ENCODE results near the gene CCDC78. TPM values are rescaled to one million over a fixed set of nuclear protein-coding genes. Genes with fewer than 3 reads are reported as not detected.

The CCDC78 gene
- total RNA-seq (2022; extraction: Qiagen RNA extraction; ENCODE audit: low read depth), result 3.1 to 6.6 TPM (median 5.5 TPM) in 5 replicates

GRCh38 chr16:726438-727290, at the start of gene CCDC78, which contains the start of gene HAGHL:
Gene CCDC78 (minus strand): TSS chr16:726443. CDS start chr16:726367, 76 bp downstream.
Gene HAGHL (plus strand): TSS chr16:727106. CDS start chr16:727510, 404 bp downstream.

GRCh38 chr16:760545-761343, 34.5 kb upstream of the CCDC78 start, which contains the start of gene MSLN:
Gene MSLN (plus strand): TSS chr16:760734. CDS start chr16:762681, 1,947 bp downstream.

GRCh38 chr16:740764-741505, 14.7 kb upstream of the CCDC78 start, which contains the start of gene CIAO3:
Gene CIAO3 (minus strand): TSS chr16:740997. CDS start chr16:740985, 12 bp downstream.

GRCh38 chr16:720990-721764, 5.1 kb downstream of the CCDC78 start, which contains the start of gene ANTKMT:
Gene ANTKMT (plus strand): TSS chr16:721146. CDS start chr16:721275, 129 bp downstream.

GRCh38 chr16:714558-715476, 11.4 kb downstream of the CCDC78 start, which contains the start of gene METRN:
Gene METRN (plus strand): TSS chr16:715118. CDS start chr16:715290, 172 bp downstream.

GRCh38 chr16:705431-706188, 20.6 kb downstream of the CCDC78 start, which contains the start of gene FBXL16:
Gene FBXL16 (minus strand): TSS chr16:705801. CDS start chr16:697405, 8,396 bp downstream.

GRCh38 chr16:684071-684794, 42.0 kb downstream of the CCDC78 start, which contains the start of gene JMJD8:
Gene JMJD8 (minus strand): TSS chr16:684334. CDS start chr16:684319, 15 bp downstream.

GRCh38 chr16:679814-680624, 46.2 kb downstream of the CCDC78 start, which contains the start of gene STUB1:
Gene STUB1 (plus strand): TSS chr16:680410. CDS start chr16:680526, 116 bp downstream.

GRCh38 chr16:674968-675883, 51.0 kb downstream of the CCDC78 start, which contains the start of gene RHBDL1:
Gene RHBDL1 (plus strand): TSS chr16:675671. CDS start chr16:675791, 120 bp downstream.

Other genes starting within 250 kb of the CCDC78 start
- gene CAPN15, start 198.7 kb downstream of the CCDC78 start, total RNA-seq (2022; extraction: Qiagen RNA extraction; ENCODE audit: low read depth), result 41.1 to 84.0 TPM (median 73.2 TPM) in 5 replicates
- gene PRR35, start 166.0 kb downstream of the CCDC78 start, total RNA-seq (2022; extraction: Qiagen RNA extraction; ENCODE audit: low read depth), result 0.06 to 0.18 TPM (median 0.13 TPM) in 5 replicates
- gene NHLRC4, start 159.4 kb downstream of the CCDC78 start, total RNA-seq (2022; extraction: Qiagen RNA extraction; ENCODE audit: low read depth), result 0.11 to 0.39 TPM (median 0.21 TPM) in 5 replicates
- 25.3 to 44.0 TPM (median 34.0 TPM) in 5 replicates for gene PIGQ, start 156.5 kb downstream of the CCDC78 start, total RNA-seq (2022; extraction: Qiagen RNA extraction; ENCODE audit: low read depth)
- 10.7 to 19.4 TPM (median 17.7 TPM) in 5 replicates for gene RAB40C, start 136.4 kb downstream of the CCDC78 start, total RNA-seq (2022; extraction: Qiagen RNA extraction; ENCODE audit: low read depth)
- 0.10 to 0.23 TPM (median 0.13 TPM) in 5 replicates for gene WFIKKN1, start 95.5 kb downstream of the CCDC78 start, total RNA-seq (2022; extraction: Qiagen RNA extraction; ENCODE audit: low read depth)
- 85.3 to 150 TPM (median 144 TPM) in 5 replicates for gene METTL26, start 90.1 kb downstream of the CCDC78 start, total RNA-seq (2022; extraction: Qiagen RNA extraction; ENCODE audit: low read depth)
- gene MCRIP2, start 84.6 kb downstream of the CCDC78 start, total RNA-seq (2022; extraction: Qiagen RNA extraction; ENCODE audit: low read depth), result 21.2 to 49.7 TPM (median 47.2 TPM) in 5 replicates
- gene WDR90, start 77.1 kb downstream of the CCDC78 start, total RNA-seq (2022; extraction: Qiagen RNA extraction; ENCODE audit: low read depth), result 16.6 to 34.6 TPM (median 27.1 TPM) in 5 replicates
- gene RHOT2, start 58.3 kb downstream of the CCDC78 start, total RNA-seq (2022; extraction: Qiagen RNA extraction; ENCODE audit: low read depth), result 59.7 to 96.5 TPM (median 84.1 TPM) in 5 replicates
- gene RHBDL1, start 50.8 kb downstream of the CCDC78 start, total RNA-seq (2022; extraction: Qiagen RNA extraction; ENCODE audit: low read depth), result 0.67 to 1.7 TPM (median 1.4 TPM) in 5 replicates
- gene STUB1, start 46.0 kb downstream of the CCDC78 start, total RNA-seq (2022; extraction: Qiagen RNA extraction; ENCODE audit: low read depth), result 83.4 to 138 TPM (median 123 TPM) in 5 replicates
- 63.7 to 86.1 TPM (median 79.3 TPM) in 5 replicates for gene JMJD8, start 42.1 kb downstream of the CCDC78 start, total RNA-seq (2022; extraction: Qiagen RNA extraction; ENCODE audit: low read depth)
- gene WDR24, start 36.0 kb downstream of the CCDC78 start, total RNA-seq (2022; extraction: Qiagen RNA extraction; ENCODE audit: low read depth), result 3.9 to 6.4 TPM (median 5.5 TPM) in 5 replicates
- gene FBXL16, start 20.6 kb downstream of the CCDC78 start, total RNA-seq (2022; extraction: Qiagen RNA extraction; ENCODE audit: low read depth), result 1.7 to 3.4 TPM (median 2.9 TPM) in 5 replicates
- gene METRN, start 11.3 kb downstream of the CCDC78 start, total RNA-seq (2022; extraction: Qiagen RNA extraction; ENCODE audit: low read depth), result 63.5 to 222 TPM (median 177 TPM) in 5 replicates
- 33.9 to 70.7 TPM (median 53.2 TPM) in 5 replicates for gene ANTKMT, start 5.3 kb downstream of the CCDC78 start, total RNA-seq (2022; extraction: Qiagen RNA extraction; ENCODE audit: low read depth)
- 12.8 to 21.7 TPM (median 16.8 TPM) in 5 replicates for gene HAGHL, start 663 bp upstream of the CCDC78 start, total RNA-seq (2022; extraction: Qiagen RNA extraction; ENCODE audit: low read depth)
- gene CIAO3, start 14.6 kb upstream of the CCDC78 start, total RNA-seq (2022; extraction: Qiagen RNA extraction; ENCODE audit: low read depth), result 15.1 to 23.9 TPM (median 21.0 TPM) in 5 replicates
- gene MSLN, start 34.3 kb upstream of the CCDC78 start, total RNA-seq (2022; extraction: Qiagen RNA extraction; ENCODE audit: low read depth), result 1.7 to 3.1 TPM (median 2.4 TPM) in 5 replicates
- gene RPUSD1, start 61.9 kb upstream of the CCDC78 start, total RNA-seq (2022; extraction: Qiagen RNA extraction; ENCODE audit: low read depth), result 33.4 to 55.9 TPM (median 54.0 TPM) in 5 replicates
- 13.7 to 28.0 TPM (median 26.4 TPM) in 5 replicates for gene CHTF18, start 62.2 kb upstream of the CCDC78 start, total RNA-seq (2022; extraction: Qiagen RNA extraction; ENCODE audit: low read depth)
- gene GNG13, start 74.3 kb upstream of the CCDC78 start, total RNA-seq (2022; extraction: Qiagen RNA extraction; ENCODE audit: low read depth), result not detected in 5 replicates
- 8.0 to 11.2 TPM (median 8.8 TPM) in 5 replicates for gene LMF1, start 244.5 kb upstream of the CCDC78 start, total RNA-seq (2022; extraction: Qiagen RNA extraction; ENCODE audit: low read depth)